Neural cell (in vitro differentiated cells): ENCODE data around the gene SMG6. TPM values are rescaled to one million over a fixed set of nuclear protein-coding genes. Genes with fewer than 3 reads are reported as not detected.

ENCODE experiments used
- H2AFZ ChIP-seq: fragments of 200-600, 300-800 bp; sonication (generic), shearing (Covaris generic); 2 replicates; pipeline ENCODE4 v1.6.0; 2014; ENCODE audit warnings: low read depth, mild to moderate bottlenecking, antibody characterized with exemption, low read length, moderate library complexity
- H3F3A ChIP-seq: fragments of 200-600 bp; shearing (Covaris generic); 2 replicates; pipeline ENCODE4 v1.6.1; 2016; ENCODE audit warnings: mild to moderate bottlenecking, moderate library complexity, mixed read lengths, antibody characterized with exemption, low read length; ENCODE audit not compliant: insufficient read depth, poor library complexity, severe bottlenecking
- H3K27ac ChIP-seq: fragments of 200-600, 300-800 bp; sonication (generic), shearing (Covaris generic); 2 replicates; pipeline ENCODE4 v1.5.1; 2014; ENCODE audit warnings: mild to moderate bottlenecking, low read length, moderate library complexity
- H3K27me3 ChIP-seq: fragments of 300-800, 200-600 bp; sonication (generic), shearing (Covaris generic); 2 replicates; pipeline ENCODE4 v1.6.0; 2014; ENCODE audit warnings: mild to moderate bottlenecking, low read depth, low read length, moderate library complexity; ENCODE audit not compliant: insufficient read depth
- H3K36me3 ChIP-seq: fragments of 300-800, 200-600 bp; sonication (generic), shearing (Covaris generic); 2 replicates; pipeline ENCODE4 v1.5.1; 2014; ENCODE audit warnings: mild to moderate bottlenecking, antibody characterized with exemption, low read length, moderate library complexity; ENCODE audit not compliant: insufficient read depth
- H3K4me2 ChIP-seq: fragments of 300-800, 200-600 bp; sonication (generic), shearing (Covaris generic); 2 replicates; pipeline ENCODE4 v1.6.0; 2014; ENCODE audit warnings: mild to moderate bottlenecking, low read length
- H3K4me3 ChIP-seq: fragments of 300-800, 200-600 bp; sonication (generic), shearing (Covaris generic); 2 replicates; pipeline ENCODE4 v1.5.1; 2014; ENCODE audit warnings: mild to moderate bottlenecking, low read length, moderate library complexity
- H3K79me2 ChIP-seq: fragments of 200-600 bp; shearing (Covaris generic); replicated peaks from 2 replicates; pipeline ENCODE4 v1.6.0; 2014; ENCODE audit warnings: mild to moderate bottlenecking, low read length, moderate library complexity; ENCODE audit not compliant: insufficient read depth
- H3K9ac ChIP-seq: fragments of 300-800, 200-600 bp; sonication (generic), shearing (Covaris generic); 2 replicates; pipeline ENCODE4 v1.6.1; 2016; ENCODE audit warnings: mild to moderate bottlenecking, low read length, mixed read lengths
- H3K9me2 ChIP-seq: fragments of 200-600 bp; shearing (Covaris generic); 2 replicates; pipeline ENCODE4 v1.6.1; 2016; ENCODE audit warnings: mild to moderate bottlenecking, low read length, mixed read lengths; ENCODE audit not compliant: insufficient read depth
- H3K9me3 ChIP-seq: fragments of 200-600, 300-800 bp; sonication (generic), shearing (Covaris generic); 2 replicates; pipeline ENCODE4 v1.6.1; 2016; ENCODE audit warnings: mild to moderate bottlenecking, mixed run types, low read length, moderate library complexity, mixed read lengths
- H4K20me1 ChIP-seq: fragments of 200-600 bp; shearing (Covaris generic); 2 replicates; pipeline ENCODE4 v1.6.1; 2016; ENCODE audit warnings: mild to moderate bottlenecking, mixed run types; ENCODE audit not compliant: insufficient read depth
- CTCF ChIP-seq: fragments of 450-650 bp; IDR thresholded peaks from 2 replicates; pipeline ENCODE4 v1.5.1; 2014; ENCODE audit warnings: antibody characterized with exemption, mild to moderate bottlenecking, moderate library complexity; ENCODE audit not compliant: poor library complexity, severe bottlenecking
- EP300 ChIP-seq: fragments of 450-650 bp; conservative IDR thresholded peaks from 2 replicates; pipeline ENCODE4 v1.6.1; 2014; ENCODE audit warnings: antibody characterized with exemption, mild to moderate bottlenecking, moderate library complexity; ENCODE audit not compliant: poor library complexity, severe bottlenecking
- EZH2 ChIP-seq: fragments of 200-600, 300-800 bp; shearing (Covaris generic), sonication (generic); IDR thresholded peaks from 2 replicates; pipeline ENCODE4 v1.6.1; 2014; ENCODE audit warnings: antibody characterized with exemption, low read length, borderline replicate concordance, mild to moderate bottlenecking; ENCODE audit not compliant: insufficient read depth, poor library complexity, severe bottlenecking
- MXI1 ChIP-seq: fragments of 450-650 bp; conservative IDR thresholded peaks from 2 replicates; pipeline ENCODE4 v1.6.1; 2014; ENCODE audit warnings: antibody characterized with exemption, mild to moderate bottlenecking; ENCODE audit not compliant: poor library complexity, severe bottlenecking
- POLR2AphosphoS5 ChIP-seq: IDR thresholded peaks from 2 replicates; pipeline ENCODE4 v1.6.1; 2012
- RAD21 ChIP-seq: fragments of 450-650 bp; conservative IDR thresholded peaks from 2 replicates; pipeline ENCODE4 v1.6.1; 2014; ENCODE audit warnings: antibody characterized with exemption, mild to moderate bottlenecking, moderate library complexity
- REST ChIP-seq: IDR thresholded peaks from 2 replicates; pipeline ENCODE4 v1.6.1; 2012; ENCODE audit warnings: borderline replicate concordance
- SMC3 ChIP-seq: fragments of 450-650 bp; conservative IDR thresholded peaks from 2 replicates; pipeline ENCODE4 v1.6.1; 2014; ENCODE audit warnings: antibody characterized with exemption, mild to moderate bottlenecking, moderate library complexity; ENCODE audit not compliant: poor library complexity
- TAF1 ChIP-seq: IDR thresholded peaks from 2 replicates; pipeline ENCODE4 v1.6.1; 2012; ENCODE audit warnings: low read depth
- polyA plus RNA-seq: library from polyadenylated mRNA; depleted of rRNA; stranded (reverse); fragments of >200 nt; gene quantifications from 2 replicates; pipeline ENCODE4 v1.2.3, GENCODE V29; 2014

The SMG6 gene
- polyA plus RNA-seq, 1 donor from 2014 or later: 13.9 TPM

GRCh38 chr17:2235792-2236366 is 67.7 kb downstream of the SMG6 start:
- no peaks in the 10 kb centered on the region for H3K9me2 ChIP-seq
- no peak overlapping the region for H3K27ac ChIP-seq
- H3K79me2 ChIP-seq: no peaks in the 10 kb centered on the region
- H3K4me2 ChIP-seq: no peak overlapping the region
- no peaks in the 10 kb centered on the region for H3K36me3 ChIP-seq
- H3K9me3 ChIP-seq: no peaks in the 10 kb centered on the region
- no peak overlapping the region for H3K4me3 ChIP-seq
- H3K9ac ChIP-seq: no peak overlapping the region
- H4K20me1 ChIP-seq: no peaks in the 10 kb centered on the region
- TF ChIP-seq EP300: no peak
- no peak for TF ChIP-seq SMC3
- no peak for TF ChIP-seq TAF1
- no peak for TF ChIP-seq POLR2AphosphoS5
- no peak for TF ChIP-seq REST
- TF ChIP-seq RAD21: no peak
- TF ChIP-seq CTCF: no peak
- no peak for TF ChIP-seq MXI1
- no peak for TF ChIP-seq EZH2
- H3K27me3 ChIP-seq: no peaks in the 10 kb centered on the region
- no peak overlapping the region for H2AFZ ChIP-seq
- H3F3A ChIP-seq: no peaks in the 10 kb centered on the region

- no peak overlapping the region for H3K4me3 ChIP-seq
- H3K4me2 ChIP-seq: no peak overlapping the region
- H3K36me3 ChIP-seq: no peaks in the 10 kb centered on the region
- TF ChIP-seq POLR2AphosphoS5 (no peak), CTCF (no peak), REST (no peak), RAD21 (no peak), EZH2 (no peak), TAF1 (no peak), SMC3 (no peak)
- H3K27ac ChIP-seq: no peak overlapping the region
- H3K79me2 ChIP-seq: no peaks in the 10 kb centered on the region
- H3K9me3 ChIP-seq: no peaks in the 10 kb centered on the region
- no peak overlapping the region for H2AFZ ChIP-seq
- H3K9me2 ChIP-seq: no peaks in the 10 kb centered on the region
- H4K20me1 ChIP-seq: no peaks in the 10 kb centered on the region
- no peak overlapping the region for H3K9ac ChIP-seq
- no peaks in the 10 kb centered on the region for H3K27me3 ChIP-seq
- H3F3A ChIP-seq: no peaks in the 10 kb centered on the region
Observed at GRCh38 chr17:2235265-2235664, 68.3 kb downstream of the SMG6 start.
